HG03442 (cell line): ENCODE measurements around the gene ABCB4.

Experiments used
- ATAC-seq: cut with Tn5 transposase; IDR thresholded peaks from one replicate; pipeline ENCODE4 v1.9.1; 2021; ENCODE audit warnings: mild to moderate bottlenecking, moderate library complexity; ENCODE audit not compliant: unreplicated experiment

Gene ABCB4

GRCh38 chr7:87475359-87476178 is at the start of gene ABCB4:
Gene ABCB4 (minus strand): TSS chr7:87475680. CDS start chr7:87475465, 215 bp downstream.
- peak; percentile 18 for ATAC-seq

- no peak for ATAC-seq
These were observed 43.3 kb upstream of the ABCB4 start for GRCh38 chr7:87518735-87519134.

GRCh38 chr7:87517891-87518290 is 42.4 kb upstream of the ABCB4 start:
- no peak for ATAC-seq

- ATAC-seq: no peak
These were observed 41.8 kb upstream of the ABCB4 start for GRCh38 chr7:87517136-87517815.

- ATAC-seq: no peak
These were observed 38.4 kb upstream of the ABCB4 start for GRCh38 chr7:87513735-87514335.

- no peak for ATAC-seq
These were observed 37.4 kb upstream of the ABCB4 start for GRCh38 chr7:87512906-87513305.

GRCh38 chr7:87511510-87511909 is 36.0 kb upstream of the ABCB4 start:
- no peak for ATAC-seq

GRCh38 chr7:87510411-87510875 is 35.0 kb upstream of the ABCB4 start:
- ATAC-seq: no peak

GRCh38 chr7:87507446-87507845 is 32.0 kb upstream of the ABCB4 start:
- no peak for ATAC-seq

GRCh38 chr7:87506246-87507180 is 31.0 kb upstream of the ABCB4 start:
- no peak for ATAC-seq

GRCh38 chr7:87505557-87506245 is 30.2 kb upstream of the ABCB4 start:
- no peak for ATAC-seq

GRCh38 chr7:87505122-87505521 is 29.6 kb upstream of the ABCB4 start:
- ATAC-seq: no peak

- ATAC-seq: no peak
These were observed 24.0 kb upstream of the ABCB4 start for GRCh38 chr7:87499494-87499893.

- ATAC-seq: no peak
These were observed 23.4 kb upstream of the ABCB4 start for GRCh38 chr7:87498893-87499292.

GRCh38 chr7:87497482-87497881 is 22.0 kb upstream of the ABCB4 start:
- ATAC-seq: no peak

- no peak for ATAC-seq
These were observed 19.9 kb upstream of the ABCB4 start for GRCh38 chr7:87495366-87495765.

- no peak for ATAC-seq
These were observed 19.0 kb upstream of the ABCB4 start for GRCh38 chr7:87494454-87494853.

GRCh38 chr7:87483131-87483530 is 7.7 kb upstream of the ABCB4 start:
- no peak for ATAC-seq

GRCh38 chr7:87482115-87482514 is 6.6 kb upstream of the ABCB4 start:
- no peak for ATAC-seq

- no peak for ATAC-seq
These were observed 4.9 kb upstream of the ABCB4 start for GRCh38 chr7:87480386-87480785.
